HepG2 (cell line): ENCODE data around the gene QRFP. TPM values are rescaled to one million over a fixed set of nuclear protein-coding genes. Genes with fewer than 3 reads are reported as not detected.

ENCODE experiments used
- ATAC-seq: fragments of 200-7000 bp; cut with Tn5 transposase; 3 replicates; pipeline ENCODE4 v1.9.1; 2020; ENCODE audit warnings: mild to moderate bottlenecking, moderate library complexity
- BruUV-seq: library from RNA; stranded (reverse); fragments of 400-500 nt; replicated peaks from 2 replicates; lab custom pipeline; 2021; lab: Mats Ljungman, UMichigan
- CTCF ChIA-PET: fragments of 300-600 bp; formaldehyde crosslinking; extraction: SDS; loops from one replicate; lab custom pipeline; 2021; ENCODE audit warnings: low total read pairs, inconsistent platforms, low intra/inter-chr PET ratio; lab: Yijun Ruan, JAX
- POLR2A ChIA-PET: fragments of 350-600 bp; sonication (Branson Sonifier 250); formaldehyde crosslinking; loops from one replicate; lab custom pipeline; 2020; ENCODE audit warnings: antibody characterized with exemption, inconsistent platforms; lab: Yijun Ruan, JAX
- DNase-seq: peaks from one replicate; pipeline ENCODE4 v3.0.0-alpha.2; 2015; ENCODE audit warnings: low spot score
- FAIRE-seq: peaks from 3 replicates; lab custom pipeline; 2011; peaks lifted over from hg19 to GRCh38; lab: Jason Lieb, UNC
- H2AFZ ChIP-seq: one replicate; pipeline ENCODE4 v1.6.1; 2011; ENCODE audit warnings: low read length, inconsistent platforms
- H3K27ac ChIP-seq: fragments of 300-600 bp; 3 replicates; pipeline ENCODE4 v1.8.0; 2011; ENCODE audit warnings: mixed run types, mild to moderate bottlenecking, mixed read lengths, low read length, inconsistent platforms; ENCODE audit not compliant: insufficient read depth; ENCODE audit errors: extremely low read length
- H3K27me3 ChIP-seq, 2 experiments: fragments of 200-600 bp in 1 of 2; 2 replicates in 1 of 2; 3 replicates in 1 of 2; pipeline versions ENCODE4 v1.6.0 to v1.8.0; 2011; ENCODE audit warnings: low read length in 2 of 2, mild to moderate bottlenecking in 2 of 2, moderate library complexity in 2 of 2, inconsistent platforms in 1 of 2; ENCODE audit not compliant: insufficient read depth in 2 of 2, control insufficient read depth in 1 of 2
- H3K36me3 ChIP-seq, 2 experiments: fragments of 200-600 bp in 1 of 2; replicated peaks in 1 of 2; 2 replicates in 1 of 2; 3 replicates in 1 of 2; pipeline versions ENCODE4 v1.5.1 to v1.8.0; 2011; ENCODE audit warnings: low read length in 2 of 2, inconsistent platforms in 1 of 2; ENCODE audit not compliant: insufficient read depth in 2 of 2, control insufficient read depth in 1 of 2
- H3K4me1 ChIP-seq: 2 replicates; pipeline ENCODE4 v1.5.1; 2012; ENCODE audit warnings: low read length, inconsistent platforms; ENCODE audit not compliant: insufficient read depth
- H3K4me2 ChIP-seq: 2 replicates; pipeline ENCODE4 v1.6.0; 2011; ENCODE audit warnings: low read depth, low read length, inconsistent platforms
- H3K4me3 ChIP-seq, 3 experiments: fragments of 200-600 bp in 1 of 3; sonication (generic), shearing (Covaris generic) in 1 of 3; replicated peaks in 1 of 3; 2 replicates each; pipeline ENCODE4 v1.5.1; 2011 to 2016; ENCODE audit warnings: low read length in 3 of 3, inconsistent platforms in 2 of 3, low read depth in 2 of 3, mild to moderate bottlenecking in 2 of 3, control low read depth in 1 of 3, mixed read lengths in 1 of 3; ENCODE audit not compliant: insufficient read depth in 1 of 3
- H3K79me2 ChIP-seq: one replicate; pipeline ENCODE4 v1.6.1; 2011; ENCODE audit warnings: low read length, inconsistent platforms; ENCODE audit not compliant: insufficient read depth
- H3K9ac ChIP-seq: 2 replicates; pipeline ENCODE4 v1.6.0; 2011; ENCODE audit warnings: mild to moderate bottlenecking, low read depth, low read length, inconsistent platforms; ENCODE audit not compliant: insufficient read depth
- H3K9me3 ChIP-seq: 2 replicates; pipeline ENCODE4 v1.5.1; 2012; ENCODE audit warnings: mild to moderate bottlenecking, low read length
- H4K20me1 ChIP-seq: 2 replicates; pipeline ENCODE4 v1.6.0; 2011; ENCODE audit warnings: inconsistent platforms, mild to moderate bottlenecking, low read length, moderate library complexity; ENCODE audit not compliant: insufficient read depth
- HIVEP1 ChIP-seq: sonication (generic); formaldehyde crosslinking; IDR thresholded peaks from 2 replicates; pipeline ENCODE4 v1.4.0; 2020; ENCODE audit warnings: mild to moderate bottlenecking, missing genetic modification reagents
- KLF6 ChIP-seq: IDR thresholded peaks from 2 replicates; pipeline ENCODE4 v1.8.0; 2016; ENCODE audit warnings: missing biosample characterization, missing genetic modification reagents
- ZBTB14 ChIP-seq: sonication (generic); formaldehyde crosslinking; IDR thresholded peaks from 2 replicates; pipeline ENCODE4 v1.4.0; 2020; ENCODE audit warnings: missing genetic modification reagents
- ZNF737 ChIP-seq: sonication (generic); formaldehyde crosslinking; IDR thresholded peaks from 2 replicates; pipeline ENCODE4 v1.5.0; 2020; ENCODE audit warnings: missing genetic modification reagents, mild to moderate bottlenecking, borderline replicate concordance
- WGBS: methylation state at CpG from one replicate; pipeline ENCODE4 v1.1.6; 2017; ENCODE audit warnings: low lambda C conversion rate; 5-methylcytosine and 5-hydroxymethylcytosine counted together
- in situ Hi-C: cut with HindIII; loops from 2 replicates; pipeline ENCODE4 v1.10.0; 2017; ENCODE audit warnings: low pct_unique_long_range_greater_than_20kb; ENCODE audit not compliant: extremely low pct_ligation_motif_present
- intact Hi-C: fragments of 100-400 bp; cut with micrococcal nuclease; formaldehyde crosslinking; loops from one replicate; pipeline ENCODE4 v1.10.0; 2022; ENCODE audit not compliant: unreplicated experiment
- polyA plus RNA-seq, 8 experiments: library from polyadenylated mRNA; depleted of rRNA in 3 of 8; stranded (reverse) in 7 of 8; unstranded in 1 of 8; fragments of >200 nt; fragmentation: Illumina TruSeq in 4 of 8; extraction: Trizol in 4 of 8; gene quantifications; 2 replicates each; pipeline versions ENCODE4 v1.2.1 to v1.2.3, GENCODE V29; 2011 to 2016; ENCODE audit warnings: low read depth in 4 of 8, missing spikeins in 1 of 8, mixed read lengths in 1 of 8; ENCODE audit not compliant: insufficient read depth in 1 of 8
- total RNA-seq, 5 experiments: library from RNA; depleted of rRNA; stranded (reverse); fragments of >200 nt; fragmentation: Illumina TruSeq; extraction: Trizol; gene quantifications; 2 replicates each; pipeline ENCODE4 v1.2.3, GENCODE V29; 2016; ENCODE audit warnings: low read depth in 1 of 5
- TF ChIP-seq, protein P1 (sequence below): sonication (generic); formaldehyde crosslinking; IDR thresholded peaks from 2 replicates; pipeline ENCODE4 v1.4.0; 2020; ENCODE audit warnings: missing genetic modification reagents, borderline replicate concordance

QRFP gene
- total and polyA plus RNA-seq, 2 of the 13 experiments (the other 11 are each of a cell fraction or from before 2014, with no cell fraction given), result not detected

- no peak for TF ChIP-seq ZBTB14 (CRISPR knock-in tag)
Observed at GRCh38 chr9:130918826-130919558, 22.4 kb upstream of the QRFP start (continued).

DNA sequence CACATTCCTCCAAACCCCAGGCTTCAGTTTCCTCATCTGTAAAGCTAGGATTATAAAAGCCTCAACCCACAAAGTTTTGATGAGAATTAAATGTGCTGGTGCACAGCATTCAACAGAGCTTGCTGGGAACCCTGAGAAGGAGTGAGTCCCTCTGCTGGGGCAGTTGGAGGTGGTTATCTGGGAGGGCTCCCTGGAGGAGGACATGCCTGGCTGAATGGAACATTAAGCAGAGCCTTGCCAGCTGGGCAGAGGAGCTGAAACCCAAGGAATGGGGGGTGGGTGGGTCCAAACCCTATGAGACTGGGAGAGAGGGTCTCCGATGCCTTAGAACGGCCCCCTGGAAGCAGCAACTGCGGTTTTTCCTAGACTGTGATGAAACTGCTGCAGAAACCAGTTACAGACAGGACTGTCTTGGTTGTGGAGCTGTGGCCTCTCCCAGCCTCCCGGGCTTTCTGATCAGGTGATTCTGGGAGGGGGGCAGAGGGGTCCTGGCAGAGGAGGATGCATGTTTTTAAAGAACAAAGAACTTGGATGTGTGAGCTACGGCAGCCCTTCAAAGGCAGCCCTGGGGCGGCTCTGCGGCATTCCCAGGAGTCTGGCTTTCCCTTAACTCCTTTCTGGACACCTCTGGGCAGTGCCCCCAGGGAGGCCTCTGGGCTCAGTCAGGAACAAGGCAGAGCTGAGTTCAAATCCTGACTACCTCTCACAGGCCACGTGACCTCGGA, 21.7 kb upstream of the QRFP start:
- Histone ChIP-seq H3K36me3 (no peaks in the 10 kb centered on the region), H3K9ac (no peak overlapping the region), H2AFZ (no peak overlapping the region), H3K4me1 (peaks cover 9% of the 10 kb centered on the region; the same call in 1 of the 2 replicates), H3K4me3 (no peak overlapping the region), H3K27me3 (peaks cover 46 to 99% of the 10 kb centered on the region in 2 experiments), H3K9me3 (no peaks in the 10 kb centered on the region), H3K4me2 (no peak overlapping the region), H4K20me1 (no peaks in the 10 kb centered on the region), H3K79me2 (no peaks in the 10 kb centered on the region), H3K27ac (no peak overlapping the region)
- ChIA-PET POLR2A (no interaction called here), CTCF (no interaction called here)
- intact Hi-C loops (no loop called here), in situ Hi-C loops (no loop called here)
- no peak for FAIRE-seq
- 71% methylated on average over 4 of the region's 9 CpGs for WGBS
- ATAC-seq, result no peak
- BruUV-seq, result no TSS peak
- DNase-seq, result no peak
- TF ChIP-seq ZNF737 (CRISPR knock-in tag) (no peak), HIVEP1 (no peak), KLF6 (CRISPR knock-in tag) (no peak)
- TF ChIP-seq, protein P1, sequence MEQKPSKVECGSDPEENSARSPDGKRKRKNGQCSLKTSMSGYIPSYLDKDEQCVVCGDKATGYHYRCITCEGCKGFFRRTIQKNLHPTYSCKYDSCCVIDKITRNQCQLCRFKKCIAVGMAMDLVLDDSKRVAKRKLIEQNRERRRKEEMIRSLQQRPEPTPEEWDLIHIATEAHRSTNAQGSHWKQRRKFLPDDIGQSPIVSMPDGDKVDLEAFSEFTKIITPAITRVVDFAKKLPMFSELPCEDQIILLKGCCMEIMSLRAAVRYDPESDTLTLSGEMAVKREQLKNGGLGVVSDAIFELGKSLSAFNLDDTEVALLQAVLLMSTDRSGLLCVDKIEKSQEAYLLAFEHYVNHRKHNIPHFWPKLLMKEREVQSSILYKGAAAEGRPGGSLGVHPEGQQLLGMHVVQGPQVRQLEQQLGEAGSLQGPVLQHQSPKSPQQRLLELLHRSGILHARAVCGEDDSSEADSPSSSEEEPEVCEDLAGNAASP (CRISPR knock-in tag), result no peak
